Thoracic aorta (tissue), 2 donors: ENCODE measurements around the gene AHNAK. TPM values are rescaled to one million over a fixed set of nuclear protein-coding genes. Genes with fewer than 3 reads are reported as not detected.

ENCODE experiments used
- total RNA-seq, 2 donors: library from RNA; depleted of rRNA; stranded (reverse); fragments of >200 nt; gene quantifications; one replicate each; pipeline versions ENCODE4 v1.1.0 to v1.2.3, GENCODE V29; 2016

Gene AHNAK
- total RNA-seq, 2 donors from 2014 or later: 1,009 to 1,046 TPM

Other genes with a start within 250 kb of the AHNAK start
- gene SCGB1D4, start 247.7 kb downstream of the AHNAK start, total RNA-seq: not detected
- 10 to 100 TPM; 20.2 to 39.7 TPM for gene ASRGL1, start 209.4 kb downstream of the AHNAK start, total RNA-seq
- gene SCGB1A1, start 127.8 kb downstream of the AHNAK start, total RNA-seq: not detected
- gene EEF1G, start 27.1 kb upstream of the AHNAK start, total RNA-seq: 100 to 1,000 TPM; 719 to 780 TPM
- gene TUT1, start 44.7 kb upstream of the AHNAK start, total RNA-seq: 10 to 100 TPM in 1 of 2 donors, 1 to 10 TPM in 1; 9.5 to 12.5 TPM
- 100 to 1,000 TPM in 1 of 2 donors, 10 to 100 TPM in 1; 55.9 to 124 TPM for gene MTA2, start 55.1 kb upstream of the AHNAK start, total RNA-seq
- gene EML3, start 66.0 kb upstream of the AHNAK start, total RNA-seq: 100 to 1,000 TPM; 106 to 111 TPM
- 10 to 100 TPM; 11.4 to 12.6 TPM for gene ROM1, start 66.5 kb upstream of the AHNAK start, total RNA-seq
- 10 to 100 TPM; 27.5 to 30.3 TPM for gene B3GAT3, start 75.2 kb upstream of the AHNAK start, total RNA-seq
- gene GANAB, start 99.8 kb upstream of the AHNAK start, total RNA-seq: 100 to 1,000 TPM; 120 to 159 TPM
- gene INTS5, start 106.5 kb upstream of the AHNAK start, total RNA-seq: 10 to 100 TPM; 16.4 to 24.3 TPM
- gene C11orf98, start 118.4 kb upstream of the AHNAK start, total RNA-seq: 10 to 100 TPM; 20.5 to 28.6 TPM
- gene CSKMT, start 118.5 kb upstream of the AHNAK start, total RNA-seq: 1 to 10 TPM; 1.5 to 2.9 TPM
- 1 to 10 TPM; 2.3 to 7.3 TPM for gene UQCC3, start 124.9 kb upstream of the AHNAK start, total RNA-seq
- gene LBHD1, start 125.5 kb upstream of the AHNAK start, total RNA-seq: 1 to 10 TPM; 3.7 to 7.8 TPM
- 100 to 1,000 TPM in 1 of 2 donors, 10 to 100 TPM in 1; 88.6 to 159 TPM for gene UBXN1, start 132.3 kb upstream of the AHNAK start, total RNA-seq
- 10 to 100 TPM; 10.5 to 22.5 TPM for gene LRRN4CL, start 142.7 kb upstream of the AHNAK start, total RNA-seq
- 10 to 100 TPM; 14.0 to 50.9 TPM for gene BSCL2, start 160.6 kb upstream of the AHNAK start, total RNA-seq
- not detected for gene GNG3, start 160.9 kb upstream of the AHNAK start, total RNA-seq
- 10 to 100 TPM; 21.3 to 41.8 TPM for gene HNRNPUL2, start 180.7 kb upstream of the AHNAK start, total RNA-seq
- 10 to 100 TPM in 1 of 2 donors, 1 to 10 TPM in 1; 9.1 to 14.5 TPM for gene TTC9C, start 181.7 kb upstream of the AHNAK start, total RNA-seq
- 1 to 10 TPM; 6.2 to 7.6 TPM for gene ZBTB3, start 207.4 kb upstream of the AHNAK start, total RNA-seq
- gene POLR2G, start 214.8 kb upstream of the AHNAK start, total RNA-seq: 10 to 100 TPM; 37.0 to 54.4 TPM
- gene TAF6L, start 224.6 kb upstream of the AHNAK start, total RNA-seq: 10 to 100 TPM; 18.5 to 22.2 TPM
- 10 to 100 TPM; 45.6 to 70.8 TPM for gene TMEM179B, start 240.6 kb upstream of the AHNAK start, total RNA-seq
- 10 to 100 TPM; 11.1 to 30.2 TPM for gene TMEM223, start 245.2 kb upstream of the AHNAK start, total RNA-seq